Mucosa of descending colon (tissue), 3 donors: Measurements from ENCODE around the gene STPG3. TPM values are rescaled to one million over a fixed set of nuclear protein-coding genes. Genes with fewer than 3 reads are reported as not detected.

Source experiments
- ATAC-seq: fragments of 200-7000 bp; cut with Tn5 transposase; one replicate; pipeline ENCODE4 v1.9.1; 2020; ENCODE audit warnings: mild to moderate bottlenecking, moderate library complexity
- DNase-seq, 3 donors: peaks; one replicate each; pipeline ENCODE4 v3.0.0-alpha.2; 2020
- H3K36me3 ChIP-seq: fragments of 200-600 bp; one replicate; pipeline ENCODE4 v1.8.0; 2021; ENCODE audit warnings: low read depth, mild to moderate bottlenecking
- H3K4me1 ChIP-seq: fragments of 200-600 bp; one replicate; pipeline ENCODE4 v1.8.0; 2021; ENCODE audit warnings: low read depth, mild to moderate bottlenecking
- H3K4me3 ChIP-seq: fragments of 200-600 bp; one replicate; pipeline ENCODE4 v1.8.0; 2021; ENCODE audit warnings: mild to moderate bottlenecking
- H3K9me3 ChIP-seq: fragments of 200-600 bp; one replicate; pipeline ENCODE4 v1.8.0; 2021; ENCODE audit warnings: mild to moderate bottlenecking
- intact Hi-C, 2 donors: fragments of 100-400 bp; cut with DNase I in 1 of 2; cut with micrococcal nuclease in 1 of 2; formaldehyde crosslinking; loops; one replicate each; pipeline versions ENCODE4 v1.11.0 to v1.11.1; 2022; cut with DNase I, micrococcal nuclease
- long read RNA-seq, 2 donors: library from polyadenylated mRNA; unstranded; transcript quantifications; one replicate each; pipeline ENCODE4 v2.0.0, GENCODE V29; 2019 to 2021
- total RNA-seq, 3 donors: library from RNA; stranded (reverse); fragmentation: NEBNext Ultra II Directional in 2 of 3; extraction: Animal tissue kit (Norgen Biotek cat#: 25700) in 2 of 3; gene quantifications; one replicate each; pipeline versions ENCODE4 v1.2.1 to v1.2.4, GENCODE V29; 2021 to 2023
- TF ChIP-seq, protein P1 (sequence below): fragments of 200-600 bp; IDR thresholded peaks from one replicate; pipeline ENCODE4 v1.8.0; 2022; ENCODE audit warnings: antibody characterized with exemption, mild to moderate bottlenecking
- donor health status: DM: no; HTN: no; CAD: no; lungs with moderate emphysema.
- donor health status: DM: no; HTN: no; CAD: no.
- donor health status: DM: no; HTN: yes; CAD: no.

STPG3 gene
- total RNA-seq: not detected
- long read RNA-seq, donor 1: 0 reads
- long read RNA-seq, donor 2: 0 reads

- ATAC-seq: no peak
- intact Hi-C loops: no loop called here
- no peaks in the 10 kb centered on the region for H3K9me3 ChIP-seq
- no peak within 1 kb of the TSS for H3K4me3 ChIP-seq
- TF ChIP-seq, protein P1, sequence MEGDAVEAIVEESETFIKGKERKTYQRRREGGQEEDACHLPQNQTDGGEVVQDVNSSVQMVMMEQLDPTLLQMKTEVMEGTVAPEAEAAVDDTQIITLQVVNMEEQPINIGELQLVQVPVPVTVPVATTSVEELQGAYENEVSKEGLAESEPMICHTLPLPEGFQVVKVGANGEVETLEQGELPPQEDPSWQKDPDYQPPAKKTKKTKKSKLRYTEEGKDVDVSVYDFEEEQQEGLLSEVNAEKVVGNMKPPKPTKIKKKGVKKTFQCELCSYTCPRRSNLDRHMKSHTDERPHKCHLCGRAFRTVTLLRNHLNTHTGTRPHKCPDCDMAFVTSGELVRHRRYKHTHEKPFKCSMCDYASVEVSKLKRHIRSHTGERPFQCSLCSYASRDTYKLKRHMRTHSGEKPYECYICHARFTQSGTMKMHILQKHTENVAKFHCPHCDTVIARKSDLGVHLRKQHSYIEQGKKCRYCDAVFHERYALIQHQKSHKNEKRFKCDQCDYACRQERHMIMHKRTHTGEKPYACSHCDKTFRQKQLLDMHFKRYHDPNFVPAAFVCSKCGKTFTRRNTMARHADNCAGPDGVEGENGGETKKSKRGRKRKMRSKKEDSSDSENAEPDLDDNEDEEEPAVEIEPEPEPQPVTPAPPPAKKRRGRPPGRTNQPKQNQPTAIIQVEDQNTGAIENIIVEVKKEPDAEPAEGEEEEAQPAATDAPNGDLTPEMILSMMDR: no peak
- DNase-seq: no peak
- no peaks in the 10 kb centered on the region for H3K36me3 ChIP-seq
- peaks cover 14% of the 10 kb centered on the region for H3K4me1 ChIP-seq
Measured at GRCh38 chr9:137251194-137251461, at the start of gene STPG3. TSS of gene STPG3 (plus strand) at chr9:137251286. CDS start at chr9:137251287, 1 bp downstream.

DNA sequence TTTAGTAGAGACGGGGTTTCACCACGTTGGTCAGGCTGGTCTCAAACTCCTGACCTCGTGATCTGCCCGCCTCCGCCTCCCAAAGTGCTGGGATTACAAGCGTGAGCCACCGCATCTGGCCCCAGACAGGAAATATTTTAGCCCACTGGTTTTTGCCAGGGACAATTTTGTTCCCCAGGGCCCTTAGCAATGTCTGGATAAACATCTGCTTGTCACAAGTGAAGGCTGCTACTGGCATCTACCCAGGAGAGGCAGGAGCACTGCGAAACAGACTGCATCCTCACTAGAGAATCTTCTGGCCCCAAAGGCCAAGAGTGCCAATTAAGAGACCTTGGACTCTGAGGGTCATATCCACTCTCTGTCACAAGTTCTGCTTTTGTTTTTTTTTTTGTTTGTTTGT is 48.1 kb upstream of the STPG3 start:
- TF ChIP-seq, protein P1: no peak
- Histone ChIP-seq H3K4me1 (peaks cover 47% of the 10 kb centered on the region), H3K9me3 (no peaks in the 10 kb centered on the region), H3K36me3 (peaks cover 3% of the 10 kb centered on the region), H3K4me3 (no peak overlapping the region)
- DNase-seq: no peak
- intact Hi-C loops: no loop called here
- no peak for ATAC-seq

GRCh38 chr9:137204731-137205125 is 46.4 kb upstream of the STPG3 start:
- ATAC-seq: no peak
- peaks cover 3% of the 10 kb centered on the region for H3K36me3 ChIP-seq
- peak overlapping the region; percentile 87 for H3K4me3 ChIP-seq
- intact Hi-C loops: no loop called here
- peaks cover 34% of the 10 kb centered on the region for H3K4me1 ChIP-seq
- TF ChIP-seq, protein P1: no peak
- DNase-seq: no peak
- no peaks in the 10 kb centered on the region for H3K9me3 ChIP-seq

- Histone ChIP-seq H3K4me1 (peaks cover 33% of the 10 kb centered on the region), H3K9me3 (no peaks in the 10 kb centered on the region), H3K4me3 (peak within 1 kb of the TSS; percentile 87), H3K36me3 (peaks cover 3% of the 10 kb centered on the region)
- DNase-seq: peak; percentile 95
- intact Hi-C loops: no loop called here
- peak; percentile 73 for ATAC-seq
- TF ChIP-seq, protein P1: no peak
Measured at GRCh38 chr9:137205126-137206069, 45.7 kb upstream of the STPG3 start, which contains the start of the genes NDOR1 and TMEM203. TSS of gene NDOR1 (plus strand) at chr9:137205700. CDS start at chr9:137205778, 78 bp downstream. TSS of gene TMEM203 (minus strand) at chr9:137205648. CDS start at chr9:137205414, 234 bp downstream.

DNA sequence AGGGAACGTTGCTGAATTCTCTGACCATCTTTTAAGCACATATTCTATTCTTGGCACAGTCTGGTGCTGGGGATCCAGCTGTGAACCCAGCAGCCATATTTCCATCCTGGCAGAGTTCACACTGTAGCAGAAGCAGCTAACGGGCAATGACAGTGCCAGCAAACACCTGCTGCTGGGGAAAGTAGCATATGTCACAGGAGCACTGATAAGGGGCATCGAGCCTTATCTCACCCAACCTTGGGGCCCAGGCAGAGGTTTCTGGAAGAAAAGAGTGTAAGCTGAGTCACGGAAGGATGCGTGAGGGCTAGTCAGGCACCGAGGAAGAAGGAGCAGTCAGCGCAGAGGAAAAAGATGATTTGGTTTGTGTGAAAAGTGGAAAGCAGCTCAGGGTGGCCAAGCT is 44.5 kb upstream of the STPG3 start:
- TF ChIP-seq, protein P1: no peak
- Histone ChIP-seq H3K4me3 (no peak overlapping the region), H3K36me3 (no peaks in the 10 kb centered on the region), H3K4me1 (peaks cover 30% of the 10 kb centered on the region), H3K9me3 (no peaks in the 10 kb centered on the region)
- ATAC-seq: no peak
- no peak for DNase-seq
- intact Hi-C loops: no loop called here
